CD4-positive, CD25-positive, alpha-beta regulatory T cell (primary cell): ENCODE results near the gene DIPK1B. TPM values are rescaled to one million over a fixed set of nuclear protein-coding genes. Genes with fewer than 3 reads are reported as not detected.
A peak's percentile ranks its signal among the peaks of the same experiment; 100 is the strongest.

ENCODE experiments used
- ATAC-seq, 2 donors: fragments of 150-1000 bp; cut with Tn5 transposase; one replicate each; pipeline ENCODE4 v1.10.0; 2021; ENCODE audit warnings: low read depth in 2 of 2, moderate number of reproducible peaks in 2 of 2, moderate library complexity in 1 of 2
- DNase-seq, 3 donors: peaks; one replicate each; pipeline versions ENCODE4 v3.0.0 to v3.0.0-alpha.2; 2012 to 2022; ENCODE audit warnings: mixed read lengths in 1 of 3
- H3K27ac ChIP-seq: one replicate; pipeline ENCODE4 v1.7.0; 2013; ENCODE audit warnings: mild to moderate bottlenecking, low read length; ENCODE audit not compliant: insufficient read depth, poor library complexity, severe bottlenecking
- H3K27me3 ChIP-seq: one replicate; pipeline ENCODE4 v1.7.0; 2013; ENCODE audit warnings: low read length; ENCODE audit not compliant: control insufficient read depth, insufficient read depth
- H3K36me3 ChIP-seq: one replicate; pipeline ENCODE4 v1.7.0; 2013; ENCODE audit warnings: mild to moderate bottlenecking, low read length, moderate library complexity; ENCODE audit not compliant: control insufficient read depth, insufficient read depth
- H3K4me1 ChIP-seq: 2 replicates; pipeline ENCODE4 v1.7.0; 2013; ENCODE audit warnings: mild to moderate bottlenecking, low read length; ENCODE audit not compliant: insufficient read depth, control insufficient read depth, poor library complexity, severe bottlenecking
- H3K4me3 ChIP-seq: one replicate; pipeline ENCODE4 v1.7.0; 2013; ENCODE audit warnings: low read depth, mild to moderate bottlenecking, low read length, moderate library complexity
- H3K9me3 ChIP-seq, 2 experiments: 1 replicate in 1 of 2; 2 replicates in 1 of 2; pipeline ENCODE4 v1.7.0; 2013; ENCODE audit warnings: low read length in 2 of 2, mild to moderate bottlenecking in 1 of 2, moderate library complexity in 1 of 2; ENCODE audit not compliant: control insufficient read depth in 2 of 2
- H3K27ac Mint-ChIP-seq, 3 donors: one replicate each; pipeline ENCODE4 v1.8.0; 2020 to 2022; ENCODE audit warnings: mild to moderate bottlenecking in 3 of 3, mixed read lengths in 3 of 3, moderate library complexity in 2 of 3
- H3K27me3 Mint-ChIP-seq: one replicate; pipeline ENCODE4 v1.8.0; 2022; ENCODE audit warnings: mild to moderate bottlenecking, mixed read lengths
- H3K36me3 Mint-ChIP-seq: one replicate; pipeline ENCODE4 v1.8.0; 2020; ENCODE audit warnings: mixed read lengths
- H3K4me1 Mint-ChIP-seq, 4 donors: one replicate each; pipeline ENCODE4 v1.8.0; 2020 to 2022; ENCODE audit warnings: mixed read lengths in 4 of 4, mild to moderate bottlenecking in 1 of 4
- H3K4me3 Mint-ChIP-seq, 4 donors: one replicate each; pipeline ENCODE4 v1.8.0; 2020 to 2022; ENCODE audit warnings: mild to moderate bottlenecking in 4 of 4, mixed read lengths in 4 of 4, moderate library complexity in 3 of 4
- H3K9me3 Mint-ChIP-seq, 7 donors: one replicate each; pipeline ENCODE4 v1.8.0; 2020 to 2022; ENCODE audit warnings: mixed read lengths in 7 of 7, mild to moderate bottlenecking in 3 of 7, moderate library complexity in 2 of 7
- polyA plus RNA-seq, 4 donors: library from polyadenylated mRNA; unstranded; fragments of 300-500 nt; fragmentation: Illumina TruSeq; gene quantifications; one replicate each; pipeline ENCODE4 v1.2.3, GENCODE V29; 2021
- total RNA-seq: library from RNA; stranded (reverse); gene quantifications from one replicate; pipeline ENCODE4 v1.2.3, GENCODE V29; 2022

The DIPK1B gene
- total and polyA plus RNA-seq, 5 donors from 2014 or later, result 0.16 to 1.3 TPM; not detected in 3

DNA sequence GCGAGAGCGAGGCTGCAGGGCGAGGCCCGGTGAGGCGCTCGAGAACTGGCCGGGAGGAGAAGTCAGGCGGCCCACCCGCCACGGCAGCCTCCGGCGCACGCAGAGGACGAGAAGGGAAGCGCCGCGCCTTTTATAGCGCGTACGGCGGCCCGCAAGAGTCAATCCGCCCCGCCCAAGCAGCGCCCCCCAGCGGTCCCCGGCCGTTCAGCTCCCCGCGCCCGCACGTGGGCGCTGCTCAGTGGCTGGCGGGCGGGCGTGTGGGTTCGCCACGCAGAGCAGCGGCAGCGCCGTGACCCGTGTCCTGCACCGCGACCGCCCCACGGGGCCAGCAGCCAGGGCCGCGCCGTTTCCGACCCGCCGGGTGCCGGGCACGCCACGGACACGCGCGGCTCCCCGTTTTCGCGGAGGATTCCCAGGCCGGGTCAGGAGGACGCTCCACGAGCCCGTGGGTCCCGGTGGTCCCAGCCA is 15.7 kb downstream of the DIPK1B start:
- peaks cover 35% of the 10 kb centered on the region for H3K4me1 ChIP-seq
- DNase-seq, result peak; percentile 83 to 91 (median 91)
- Mint-ChIP-seq H3K27me3 (peaks cover 9% of the 10 kb centered on the region), H3K9me3 (peaks cover 0 to 3% (median 0%) of the 10 kb centered on the region in 7 donors), H3K27ac (peak overlapping the region in 1 of 3 donors; percentile 95), H3K4me1 (peaks cover 6 to 39% (median 10%) of the 10 kb centered on the region in 4 donors), H3K36me3 (peaks cover 25% of the 10 kb centered on the region), H3K4me3 (peak overlapping the region; percentile 83 to 96 (median 96))
- peaks cover 30% of the 10 kb centered on the region for H3K36me3 ChIP-seq
- H3K27me3 ChIP-seq, result no peaks in the 10 kb centered on the region
- peak overlapping the region; percentile 68 for H3K27ac ChIP-seq
- H3K9me3 ChIP-seq, result no peaks in the 10 kb centered on the region
- no peak overlapping the region for H3K4me3 ChIP-seq
- peak; percentile 77 to 78 for ATAC-seq

DNA sequence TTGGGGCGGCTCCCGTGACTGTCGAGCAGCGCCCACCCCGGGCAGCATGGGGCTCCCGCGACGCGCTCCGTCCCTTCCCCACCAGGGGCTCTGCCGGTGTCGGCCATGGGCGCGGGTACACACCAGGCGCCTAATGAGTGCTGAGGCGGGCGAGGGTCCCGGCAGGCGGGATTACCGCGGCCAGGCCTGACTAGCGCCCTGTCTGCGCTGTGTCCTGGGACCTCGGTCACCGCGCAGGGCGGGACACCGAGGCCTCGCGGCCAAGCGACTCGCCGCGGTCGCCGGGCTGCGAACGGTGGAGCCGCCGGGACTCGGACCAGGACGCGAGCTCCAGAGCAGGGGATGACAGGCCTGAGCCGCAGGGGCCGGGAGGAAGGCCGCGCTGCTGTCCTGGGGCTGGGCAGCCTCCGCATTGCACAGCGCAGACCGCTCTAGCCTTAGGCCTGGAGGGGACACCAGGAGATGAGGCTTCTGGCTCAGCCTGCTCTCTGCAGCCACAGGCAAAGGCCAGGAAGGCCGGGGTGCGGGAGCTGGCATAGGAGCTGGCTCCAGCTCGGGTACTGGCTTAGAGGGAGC is 16.3 kb downstream of the DIPK1B start:
- peaks cover 24% of the 10 kb centered on the region for H3K36me3 Mint-ChIP-seq

DNA sequence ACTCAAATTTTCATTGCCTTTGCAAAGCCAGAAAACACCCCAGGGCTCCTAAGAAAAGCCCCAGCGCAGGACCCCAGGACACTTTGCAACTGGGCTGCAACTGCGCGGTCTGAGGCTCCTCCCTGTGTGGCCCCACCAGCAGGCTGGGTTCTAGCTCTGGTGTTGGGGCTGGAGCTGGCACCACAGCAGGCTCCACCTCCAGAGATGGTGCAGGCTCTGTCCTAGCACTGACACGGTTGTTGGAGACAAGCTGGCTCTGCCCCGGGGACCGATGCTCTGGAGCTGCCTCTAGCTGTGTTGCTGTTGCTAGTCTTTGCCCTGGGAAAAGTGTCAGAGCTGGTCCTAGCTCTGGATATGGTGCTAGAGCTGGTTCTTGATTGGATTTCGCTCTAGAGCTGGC is 16.8 kb downstream of the DIPK1B start:
- peaks cover 19% of the 10 kb centered on the region for H3K36me3 Mint-ChIP-seq
- H3K4me1 Mint-ChIP-seq, result peaks cover 6 to 34% (median 10%) of the 10 kb centered on the region in 4 donors
- H3K27me3 Mint-ChIP-seq, result peaks cover 9% of the 10 kb centered on the region
- Histone ChIP-seq H3K27ac (no peak overlapping the region), H3K4me1 (peaks cover 35% of the 10 kb centered on the region), H3K4me3 (no peak overlapping the region), H3K9me3 (no peaks in the 10 kb centered on the region), H3K27me3 (no peaks in the 10 kb centered on the region), H3K36me3 (peaks cover 22% of the 10 kb centered on the region)
- H3K4me3 Mint-ChIP-seq, result peak overlapping the region; percentile 60 to 89 (median 74)
- H3K27ac Mint-ChIP-seq, result no peak overlapping the region
- DNase-seq, result no peak
- H3K9me3 Mint-ChIP-seq, result peaks cover 0 to 3% (median 0%) of the 10 kb centered on the region in 7 donors
- ATAC-seq, result no peak

More for the DNA sequence above, 16.3 kb downstream of the DIPK1B start:
- Mint-ChIP-seq H3K4me3 (peak overlapping the region in 3 of 4 donors; percentile 60 to 76 (median 72)), H3K27ac (no peak overlapping the region), H3K27me3 (peaks cover 9% of the 10 kb centered on the region), H3K9me3 (peaks cover 0 to 3% (median 0%) of the 10 kb centered on the region in 7 donors), H3K4me1 (peaks cover 6 to 37% (median 10%) of the 10 kb centered on the region in 4 donors)
- peak in 1 of 3 donors; percentile 20 for DNase-seq
- H3K27ac ChIP-seq, result no peak overlapping the region
- H3K4me1 ChIP-seq, result peaks cover 35% of the 10 kb centered on the region
- ATAC-seq, result peak in 1 of 2 donors; percentile 2
- H3K27me3 ChIP-seq, result no peaks in the 10 kb centered on the region
- H3K9me3 ChIP-seq, result no peaks in the 10 kb centered on the region
- H3K4me3 ChIP-seq, result no peak overlapping the region
- peaks cover 27% of the 10 kb centered on the region for H3K36me3 ChIP-seq

DNA sequence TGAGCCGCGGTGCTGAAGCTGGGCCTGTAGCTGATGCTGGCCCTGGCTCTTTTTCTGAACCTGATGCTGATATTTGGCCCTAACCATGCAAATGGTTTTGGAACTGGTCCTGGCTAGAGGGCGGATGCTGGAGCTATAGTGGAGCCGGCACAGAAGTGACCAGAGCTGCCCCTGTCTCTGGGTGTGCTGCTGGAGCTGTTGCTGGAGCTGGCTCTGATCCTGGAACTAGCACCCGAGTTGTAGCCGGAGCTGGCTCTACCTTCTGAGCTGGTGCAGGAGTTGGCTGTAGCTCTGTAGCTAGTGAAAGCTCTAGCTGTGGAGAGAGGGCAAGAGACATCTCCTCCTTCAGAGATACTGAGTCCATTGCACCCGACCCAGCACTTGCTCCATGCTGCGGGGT is 17.6 kb downstream of the DIPK1B start:
- peaks cover 9% of the 10 kb centered on the region for H3K27me3 Mint-ChIP-seq
- no peaks in the 10 kb centered on the region for H3K9me3 ChIP-seq
- no peak overlapping the region for H3K4me3 ChIP-seq
- DNase-seq (no peak), ATAC-seq (no peak)
- no peaks in the 10 kb centered on the region for H3K27me3 ChIP-seq
- peaks cover 14% of the 10 kb centered on the region for H3K36me3 ChIP-seq
- peaks cover 13% of the 10 kb centered on the region for H3K36me3 Mint-ChIP-seq
- H3K4me1 ChIP-seq, result peaks cover 35% of the 10 kb centered on the region
- peak overlapping the region; percentile 24 to 89 (median 68) for H3K4me3 Mint-ChIP-seq
- H3K27ac ChIP-seq, result no peak overlapping the region
- no peak overlapping the region for H3K27ac Mint-ChIP-seq
- peaks cover 0 to 3% (median 0%) of the 10 kb centered on the region in 7 donors for H3K9me3 Mint-ChIP-seq
- H3K4me1 Mint-ChIP-seq, result peaks cover 6 to 28% (median 8%) of the 10 kb centered on the region in 4 donors

DNA sequence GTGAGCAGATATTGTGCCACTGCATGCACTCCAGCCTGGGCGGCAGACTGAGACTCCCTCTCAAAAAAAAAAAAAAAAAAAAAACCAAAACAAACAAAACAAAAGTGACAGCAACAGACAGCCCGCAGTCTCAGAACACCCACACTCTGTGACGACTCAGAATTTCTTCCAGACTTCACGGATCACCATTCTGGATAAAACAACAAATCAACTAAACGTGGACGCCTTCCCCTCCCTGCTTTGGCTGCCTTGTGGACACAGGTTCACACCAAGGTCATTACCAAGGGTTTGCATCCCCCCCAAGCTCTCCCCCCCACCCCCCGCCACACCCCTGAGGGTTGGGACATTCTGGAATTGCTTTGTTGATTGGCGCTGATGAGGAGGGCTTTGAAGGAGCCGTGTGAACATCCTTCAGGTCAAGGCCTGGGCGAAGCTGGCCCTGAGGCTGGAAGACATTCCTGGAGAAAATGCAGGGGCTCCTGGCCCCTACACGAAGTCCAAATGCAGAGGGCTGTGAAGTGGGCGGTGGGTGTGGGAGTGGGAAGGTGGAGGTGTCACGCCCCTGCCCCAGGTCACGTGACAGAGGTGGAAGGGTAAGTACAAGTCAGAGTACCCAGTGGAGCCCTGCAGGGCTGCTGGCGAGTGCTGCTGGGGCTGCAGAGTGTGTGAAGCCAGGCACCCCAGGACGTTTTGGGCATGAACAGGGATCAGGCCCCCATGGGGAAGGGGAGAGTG is 20.2 kb downstream of the DIPK1B start:
- H3K4me1 ChIP-seq, result peaks cover 10% of the 10 kb centered on the region
- Mint-ChIP-seq H3K36me3 (no peaks in the 10 kb centered on the region), H3K27me3 (peaks cover 6% of the 10 kb centered on the region), H3K27ac (peak overlapping the region in 1 of 3 donors; percentile 25), H3K4me3 (no peak overlapping the region), H3K4me1 (peaks cover 0 to 6% (median 0%) of the 10 kb centered on the region in 4 donors), H3K9me3 (no peaks in the 10 kb centered on the region)
- no peaks in the 10 kb centered on the region for H3K27me3 ChIP-seq
- ATAC-seq, result no peak
- H3K4me3 ChIP-seq, result no peak overlapping the region
- H3K9me3 ChIP-seq, result no peaks in the 10 kb centered on the region
- H3K36me3 ChIP-seq, result no peaks in the 10 kb centered on the region
- H3K27ac ChIP-seq, result no peak overlapping the region
- no peak for DNase-seq

DNA sequence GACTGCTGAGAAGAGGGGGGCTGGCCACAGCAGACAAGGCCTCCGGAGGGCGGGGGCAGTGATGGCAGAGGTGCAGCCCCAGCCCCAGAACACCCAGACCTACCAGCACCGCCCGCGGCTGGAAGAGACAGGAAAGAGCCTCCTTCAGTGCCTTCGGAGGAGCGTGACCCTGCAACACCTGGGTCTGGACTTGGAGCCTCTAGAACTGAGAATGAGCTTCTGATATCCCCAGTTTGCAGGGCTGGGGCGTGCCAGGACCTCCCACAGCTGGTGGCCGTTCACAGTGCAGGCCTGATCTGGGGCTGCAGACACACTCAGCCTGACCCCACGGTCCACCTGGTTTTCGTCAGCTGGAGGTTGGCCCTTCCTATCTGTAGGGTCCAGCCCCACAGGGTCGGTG is 21.2 kb downstream of the DIPK1B start:
- Histone ChIP-seq H3K4me3 (no peak overlapping the region), H3K27me3 (no peaks in the 10 kb centered on the region), H3K4me1 (peaks cover 4% of the 10 kb centered on the region), H3K9me3 (no peaks in the 10 kb centered on the region), H3K36me3 (no peaks in the 10 kb centered on the region), H3K27ac (no peak overlapping the region)
- H3K36me3 Mint-ChIP-seq, result no peaks in the 10 kb centered on the region
- peaks cover 0 to 1% (median 0%) of the 10 kb centered on the region in 7 donors for H3K9me3 Mint-ChIP-seq
- H3K4me1 Mint-ChIP-seq, result peaks cover 0 to 8% (median 0%) of the 10 kb centered on the region in 4 donors
- peak overlapping the region in 2 of 4 donors; percentile 1 to 27 for H3K4me3 Mint-ChIP-seq
- DNase-seq (no peak), ATAC-seq (no peak)
- peaks cover 5% of the 10 kb centered on the region for H3K27me3 Mint-ChIP-seq
- no peak overlapping the region for H3K27ac Mint-ChIP-seq

DNA sequence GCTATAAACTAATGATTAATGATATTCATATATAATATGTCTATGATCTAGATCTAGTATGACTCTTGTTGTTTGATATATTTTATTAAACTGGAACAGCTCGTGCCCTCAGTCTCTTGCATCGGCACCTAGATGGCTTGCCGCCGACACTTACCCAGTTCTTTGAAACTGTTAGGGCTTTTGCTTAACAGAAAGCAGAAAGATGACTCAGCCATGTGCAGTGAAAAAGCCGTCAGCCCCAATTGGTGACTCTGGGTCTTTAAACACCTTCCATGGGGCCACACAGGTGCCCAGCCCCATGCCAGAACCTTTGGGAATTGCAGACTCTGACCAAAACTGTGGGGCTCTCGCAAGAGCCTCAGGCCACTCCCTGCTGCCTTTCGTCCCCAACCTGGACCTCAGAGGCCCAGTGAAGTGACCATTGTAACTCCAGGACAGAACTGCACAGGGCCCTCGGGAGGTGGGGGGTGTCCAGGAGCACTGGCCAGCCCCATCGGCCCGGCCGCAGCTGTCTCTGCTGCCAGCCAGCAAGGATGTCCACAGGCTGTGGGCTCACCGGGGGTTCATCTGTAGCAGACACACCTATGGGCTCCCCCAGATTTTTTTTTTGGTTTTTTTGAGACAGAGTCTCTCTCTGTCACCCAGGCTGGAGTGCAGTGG is 22.6 kb downstream of the DIPK1B start:
- Mint-ChIP-seq H3K27ac (no peak overlapping the region), H3K4me3 (peak overlapping the region in 1 of 4 donors; percentile 1), H3K27me3 (peaks cover 5% of the 10 kb centered on the region), H3K9me3 (peaks cover 0 to 2% (median 0%) of the 10 kb centered on the region in 7 donors), H3K4me1 (peaks cover 0 to 3% (median 0%) of the 10 kb centered on the region in 4 donors), H3K36me3 (no peaks in the 10 kb centered on the region)
- no peak overlapping the region for H3K4me3 ChIP-seq
- no peaks in the 10 kb centered on the region for H3K36me3 ChIP-seq
- H3K9me3 ChIP-seq, result no peaks in the 10 kb centered on the region
- DNase-seq (peak in 1 of 3 donors; percentile 24), ATAC-seq (no peak)
- no peaks in the 10 kb centered on the region for H3K27me3 ChIP-seq
- H3K27ac ChIP-seq, result no peak overlapping the region
- H3K4me1 ChIP-seq, result no peaks in the 10 kb centered on the region
